Measurements from ENCODE around the gene RHEX.

DNA sequence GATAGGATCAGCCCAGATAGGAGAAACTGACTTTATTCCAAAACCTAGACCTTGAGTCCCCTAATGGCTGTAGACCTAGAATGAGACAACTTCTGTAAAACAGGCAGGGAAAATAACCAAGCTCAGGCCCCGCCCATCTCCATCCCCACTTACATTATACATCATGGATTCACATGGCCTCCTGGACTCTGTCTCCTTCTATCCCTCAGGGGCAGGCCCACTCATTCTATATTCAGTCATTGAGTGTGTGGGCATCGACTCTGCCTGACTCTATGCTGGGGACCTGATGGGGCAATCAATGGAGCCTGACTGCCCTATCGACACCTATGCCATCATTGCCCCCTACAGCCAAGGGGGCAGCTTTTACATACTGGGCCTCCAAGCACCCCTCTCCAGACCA, 57.8 kb downstream of the RHEX start:
- TF ChIP-seq, protein P1, sequence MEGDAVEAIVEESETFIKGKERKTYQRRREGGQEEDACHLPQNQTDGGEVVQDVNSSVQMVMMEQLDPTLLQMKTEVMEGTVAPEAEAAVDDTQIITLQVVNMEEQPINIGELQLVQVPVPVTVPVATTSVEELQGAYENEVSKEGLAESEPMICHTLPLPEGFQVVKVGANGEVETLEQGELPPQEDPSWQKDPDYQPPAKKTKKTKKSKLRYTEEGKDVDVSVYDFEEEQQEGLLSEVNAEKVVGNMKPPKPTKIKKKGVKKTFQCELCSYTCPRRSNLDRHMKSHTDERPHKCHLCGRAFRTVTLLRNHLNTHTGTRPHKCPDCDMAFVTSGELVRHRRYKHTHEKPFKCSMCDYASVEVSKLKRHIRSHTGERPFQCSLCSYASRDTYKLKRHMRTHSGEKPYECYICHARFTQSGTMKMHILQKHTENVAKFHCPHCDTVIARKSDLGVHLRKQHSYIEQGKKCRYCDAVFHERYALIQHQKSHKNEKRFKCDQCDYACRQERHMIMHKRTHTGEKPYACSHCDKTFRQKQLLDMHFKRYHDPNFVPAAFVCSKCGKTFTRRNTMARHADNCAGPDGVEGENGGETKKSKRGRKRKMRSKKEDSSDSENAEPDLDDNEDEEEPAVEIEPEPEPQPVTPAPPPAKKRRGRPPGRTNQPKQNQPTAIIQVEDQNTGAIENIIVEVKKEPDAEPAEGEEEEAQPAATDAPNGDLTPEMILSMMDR (conservative IDR thresholded peaks at IDR 0.05 in 1 of 2, IDR thresholded peaks at IDR 0.05 in 1 of 2; ENCODE audit: extremely low read depth in 1 of 2, insufficient read depth in 1 of 2, low read depth in 1 of 2, low read length in 2 of 2), result no peak
- no peak for TF ChIP-seq EZH2 (IDR thresholded peaks at IDR 0.05; ENCODE audit: borderline replicate concordance, low read length)

Data from mammary epithelial cell (primary cell).